ENCODE measurements around the gene NXPH2. TPM values are rescaled to one million over a fixed set of nuclear protein-coding genes. Genes with fewer than 3 reads are reported as not detected.

NXPH2 gene
- total and polyA plus RNA-seq, 11 donors, result 0.91 TPM; not detected in 10

- WGBS, 4 donors, result 51 to 66% (median 60%) methylated on average over 4 of the region's 4 CpGs
Measured at GRCh38 chr2:138771534-138771933, 8.7 kb downstream of the NXPH2 start.

GRCh38 chr2:138767101-138767500 lies 13.1 kb downstream of the NXPH2 start:
- no peak for DNase-seq
- Histone ChIP-seq H3K4me3 (no peak overlapping the region), H3K4me1 (no peaks in the 10 kb centered on the region), H3K27me3 (peaks cover 0 to 8% (median 0%) of the 10 kb centered on the region in 9 donors), H3K9me3 (no peaks in the 10 kb centered on the region), H3K27ac (no peak overlapping the region), H3K36me3 (no peaks in the 10 kb centered on the region)
- TF ChIP-seq POLR2A (IDR thresholded peaks at IDR 0.05) (no peak), CTCF (IDR thresholded peaks at IDR 0.05) (no peak)
- 47 to 90% (median 85%) methylated on average over 1 of the region's 1 CpG for WGBS, 4 donors
- ATAC-seq, result no peak
- intact Hi-C loops (cut with DNase I), result no loop called here

More at GRCh38 chr2:138771534-138771933, 8.7 kb downstream of the NXPH2 start:
- Histone ChIP-seq H3K27ac (no peak overlapping the region), H3K9me3 (no peaks in the 10 kb centered on the region), H3K4me3 (no peak overlapping the region), H3K36me3 (no peaks in the 10 kb centered on the region), H3K27me3 (peaks cover 0 to 31% (median 3%) of the 10 kb centered on the region in 9 donors), H3K4me1 (no peaks in the 10 kb centered on the region)
- intact Hi-C loops (cut with DNase I), result no loop called here
- DNase-seq (no peak), ATAC-seq (no peak)
- TF ChIP-seq POLR2A (IDR thresholded peaks at IDR 0.05), result no peak
- no peak for TF ChIP-seq CTCF (IDR thresholded peaks at IDR 0.05)

GRCh38 chr2:138766464-138766863 lies 13.7 kb downstream of the NXPH2 start:
- 89 to 96% (median 90%) methylated on average over 3 of the region's 3 CpGs for WGBS, 4 donors
- Histone ChIP-seq H3K27me3 (peaks cover 0 to 8% (median 0%) of the 10 kb centered on the region in 9 donors), H3K27ac (no peak overlapping the region), H3K36me3 (no peaks in the 10 kb centered on the region), H3K9me3 (no peaks in the 10 kb centered on the region), H3K4me1 (no peaks in the 10 kb centered on the region), H3K4me3 (no peak overlapping the region)
- DNase-seq (no peak), ATAC-seq (no peak)
- no peak for TF ChIP-seq CTCF (IDR thresholded peaks at IDR 0.05)
- intact Hi-C loops (cut with DNase I), result no loop called here

- Histone ChIP-seq H3K4me3 (no peak overlapping the region), H3K36me3 (no peaks in the 10 kb centered on the region), H3K27ac (no peak overlapping the region), H3K4me1 (no peaks in the 10 kb centered on the region), H3K9me3 (no peaks in the 10 kb centered on the region), H3K27me3 (peaks cover 0 to 8% (median 0%) of the 10 kb centered on the region in 9 donors)
- ATAC-seq (no peak), DNase-seq (no peak)
- intact Hi-C loops (cut with DNase I), result no loop called here
- TF ChIP-seq POLR2A (IDR thresholded peaks at IDR 0.05), result no peak
- TF ChIP-seq CTCF (IDR thresholded peaks at IDR 0.05), result no peak
Measured at GRCh38 chr2:138763971-138764370, 16.2 kb downstream of the NXPH2 start.

Data from heart left ventricle (tissue), 16 donors.